OCI-LY3 (cell line): ENCODE data around the gene NOCT.
"Not testable (repeated sequence)": the region's sequence is repeated elsewhere in the genome, so short reads cannot be mapped to it uniquely, and the experiment has no call there.

Experiments
- H2AFZ ChIP-seq: fragments of 200-600, 300-600 bp; shearing (Covaris generic); 2 replicates; pipeline ENCODE4 v1.6.0; 2014; ENCODE audit warnings: antibody characterized with exemption, low read depth, low read length
- H3K27ac ChIP-seq: fragments of 200-600, 300-600 bp; sonication (generic); 2 replicates; pipeline ENCODE4 v1.5.1; 2014; ENCODE audit warnings: mild to moderate bottlenecking, low read length, moderate library complexity, mixed read lengths
- H3K27me3 ChIP-seq: fragments of 200-600, 300-600 bp; sonication (generic); 2 replicates; pipeline ENCODE4 v1.6.1; 2014; ENCODE audit warnings: low read depth, low read length, mixed read lengths
- H3K36me3 ChIP-seq: fragments of 200-600, 300-600 bp; sonication (generic); replicated peaks from 2 replicates; pipeline ENCODE3; 2014; ENCODE audit warnings: low read depth, low read length, mixed read lengths
- H3K4me1 ChIP-seq: fragments of 300-600, 200-600 bp; sonication (generic); 2 replicates; pipeline ENCODE4 v1.6.1; 2014; ENCODE audit warnings: low read length, mixed read lengths
- H3K4me2 ChIP-seq: fragments of 200-600, 300-600 bp; sonication (generic); 2 replicates; pipeline ENCODE4 v1.6.1; 2014; ENCODE audit warnings: low read length, mixed read lengths
- H3K4me3 ChIP-seq: fragments of 300-600, 200-600 bp; sonication (generic); 2 replicates; pipeline ENCODE4 v1.5.1; 2014; ENCODE audit warnings: antibody characterized with exemption, mild to moderate bottlenecking, low read length, moderate library complexity
- H3K79me2 ChIP-seq: fragments of 300-600, 200-600 bp; shearing (Covaris generic); 2 replicates; pipeline ENCODE4 v1.6.1; 2014; ENCODE audit warnings: mild to moderate bottlenecking, low read length, mixed read lengths
- H3K9ac ChIP-seq: fragments of 300-600, 200-600 bp; shearing (Covaris generic); 2 replicates; pipeline ENCODE4 v1.6.0; 2014; ENCODE audit warnings: mild to moderate bottlenecking, low read length, moderate library complexity
- H3K9me3 ChIP-seq: fragments of 200-600, 300-600 bp; shearing (Covaris generic); 2 replicates; pipeline ENCODE4 v1.6.1; 2014; ENCODE audit warnings: low read length, mixed read lengths; ENCODE audit not compliant: insufficient read depth
- H4K20me1 ChIP-seq: fragments of 200-600, 300-600 bp; sonication (generic); 2 replicates; pipeline ENCODE4 v1.6.1; 2016; ENCODE audit warnings: low read length, mixed read lengths; ENCODE audit not compliant: insufficient read depth
- CTCF ChIP-seq: fragments of 200-600, 300-600 bp; sonication (generic); IDR thresholded peaks from 2 replicates; pipeline ENCODE4 v1.5.1; 2014; ENCODE audit warnings: antibody characterized with exemption, low read length, low read depth
- EZH2phosphoT487 ChIP-seq: fragments of 200-600 bp; shearing (Covaris generic); IDR thresholded peaks from 2 replicates; pipeline ENCODE4 v1.6.1; 2018; ENCODE audit warnings: antibody characterized with exemption, mixed run types, low read depth

NOCT gene

GRCh38 chr4:139048026-139048425, 32.4 kb downstream of the NOCT start:
- Histone ChIP-seq H2AFZ (no peak overlapping the region), H3K4me2 (no peak overlapping the region), H3K9ac (no peak overlapping the region), H3K36me3 (peaks cover 53% of the 10 kb centered on the region), H3K4me1 (no peaks in the 10 kb centered on the region), H3K27ac (no peak overlapping the region), H4K20me1 (peaks cover 44% of the 10 kb centered on the region), H3K79me2 (peaks cover 65% of the 10 kb centered on the region), H3K9me3 (no peaks in the 10 kb centered on the region), H3K4me3 (no peak overlapping the region), H3K27me3 (no peaks in the 10 kb centered on the region)
- no peak for TF ChIP-seq EZH2phosphoT487
- no peak for TF ChIP-seq CTCF

GRCh38 chr4:139050446-139050845, 34.9 kb downstream of the NOCT start:
- no peak for TF ChIP-seq CTCF
- TF ChIP-seq EZH2phosphoT487, result no peak
- peaks cover 46% of the 10 kb centered on the region for H4K20me1 ChIP-seq
- no peak overlapping the region for H3K4me2 ChIP-seq
- no peaks in the 10 kb centered on the region for H3K4me1 ChIP-seq
- peaks cover 51% of the 10 kb centered on the region for H3K36me3 ChIP-seq
- no peak overlapping the region for H3K27ac ChIP-seq
- peaks cover 65% of the 10 kb centered on the region for H3K79me2 ChIP-seq
- no peak overlapping the region for H3K4me3 ChIP-seq
- no peaks in the 10 kb centered on the region for H3K9me3 ChIP-seq
- H2AFZ ChIP-seq, result no peak overlapping the region
- H3K27me3 ChIP-seq, result no peaks in the 10 kb centered on the region
- no peak overlapping the region for H3K9ac ChIP-seq

DNA sequence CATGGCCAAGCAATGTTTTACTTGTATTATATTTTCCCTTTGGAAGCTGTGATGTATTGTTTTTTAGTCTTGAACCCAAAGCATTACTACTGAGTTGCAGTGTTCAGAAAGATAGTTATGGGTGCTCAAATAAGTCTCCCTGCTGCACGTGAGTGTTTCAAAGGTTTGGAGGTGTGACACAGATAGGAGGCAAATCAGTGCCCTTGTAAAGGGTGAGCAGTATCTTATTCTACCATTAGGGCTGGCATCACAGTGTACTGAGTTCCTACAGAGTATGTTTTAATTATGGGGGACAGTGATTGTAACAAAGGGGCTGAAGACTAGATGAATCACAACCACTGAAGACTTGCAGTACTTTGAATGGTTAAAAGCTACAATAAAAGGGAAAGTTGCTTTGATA, 38.3 kb downstream of the NOCT start:
- no peaks in the 10 kb centered on the region for H3K4me1 ChIP-seq
- no peak overlapping the region for H3K27ac ChIP-seq
- H3K9ac ChIP-seq, result no peak overlapping the region
- peaks cover 40% of the 10 kb centered on the region for H4K20me1 ChIP-seq
- H3K9me3 ChIP-seq, result no peaks in the 10 kb centered on the region
- H3K27me3 ChIP-seq, result no peaks in the 10 kb centered on the region
- H3K4me2 ChIP-seq, result no peak overlapping the region
- no peak overlapping the region for H2AFZ ChIP-seq
- TF ChIP-seq EZH2phosphoT487 (no peak), CTCF (no peak)
- no peak overlapping the region for H3K4me3 ChIP-seq
- peaks cover 49% of the 10 kb centered on the region for H3K79me2 ChIP-seq
- peaks cover 51% of the 10 kb centered on the region for H3K36me3 ChIP-seq

- H3K9ac ChIP-seq, result no peak overlapping the region
- H3K9me3 ChIP-seq, result no peaks in the 10 kb centered on the region
- H3K27me3 ChIP-seq, result no peaks in the 10 kb centered on the region
- H3K27ac ChIP-seq, result no peak overlapping the region
- TF ChIP-seq CTCF, result no peak
- no peak for TF ChIP-seq EZH2phosphoT487
- no peak overlapping the region for H3K4me3 ChIP-seq
- H2AFZ ChIP-seq, result no peak overlapping the region
- H3K4me2 ChIP-seq, result no peak overlapping the region
- H3K36me3 ChIP-seq, result peaks cover 48% of the 10 kb centered on the region
- H3K79me2 ChIP-seq, result peaks cover 39% of the 10 kb centered on the region
- peaks cover 31% of the 10 kb centered on the region for H4K20me1 ChIP-seq
- H3K4me1 ChIP-seq, result no peaks in the 10 kb centered on the region
These were observed 39.4 kb downstream of the NOCT start for GRCh38 chr4:139054791-139055505.

GRCh38 chr4:139059026-139059425, 43.4 kb downstream of the NOCT start:
- not testable (repeated sequence) for H3K27ac ChIP-seq, H3K27me3 ChIP-seq, H2AFZ ChIP-seq, H3K4me2 ChIP-seq, H3K9me3 ChIP-seq, H3K4me1 ChIP-seq, H3K4me3 ChIP-seq, H3K9ac ChIP-seq
- Histone ChIP-seq H3K36me3 (peaks cover 67% of the 10 kb centered on the region), H3K79me2 (peaks cover 24% of the 10 kb centered on the region), H4K20me1 (peaks cover 23% of the 10 kb centered on the region)
